Trophoblast cell (in vitro differentiated cells and primary cell): ENCODE data around the gene SCD.

Experiments
- DNase-seq, 2 donors: peaks; one replicate each; pipeline ENCODE4 v3.0.0-alpha.2; 2016
- H2AFZ ChIP-seq: 2 replicates; pipeline ENCODE4 v1.6.1; 2013; ENCODE audit warnings: low read length, moderate library complexity, mild to moderate bottlenecking; ENCODE audit not compliant: insufficient read depth, poor library complexity
- H2AK5ac ChIP-seq: 2 replicates; pipeline ENCODE4 v1.6.1; 2013; ENCODE audit warnings: mild to moderate bottlenecking, low read length
- H2BK120ac ChIP-seq: 2 replicates; pipeline ENCODE4 v1.6.1; 2013; ENCODE audit warnings: low read length, mild to moderate bottlenecking, moderate library complexity; ENCODE audit not compliant: insufficient read depth, poor library complexity
- H2BK12ac ChIP-seq: 2 replicates; pipeline ENCODE4 v1.6.1; 2013; ENCODE audit warnings: mild to moderate bottlenecking, low read length, moderate library complexity
- H2BK5ac ChIP-seq: 2 replicates; pipeline ENCODE4 v1.6.1; 2013; ENCODE audit warnings: low read length, low read depth, moderate library complexity, mild to moderate bottlenecking; ENCODE audit not compliant: poor library complexity
- H3K14ac ChIP-seq: 2 replicates; pipeline ENCODE4 v1.6.1; 2013; ENCODE audit warnings: mild to moderate bottlenecking, low read length
- H3K18ac ChIP-seq: 2 replicates; pipeline ENCODE4 v1.6.1; 2013; ENCODE audit warnings: mild to moderate bottlenecking, low read length
- H3K23ac ChIP-seq: 2 replicates; pipeline ENCODE4 v1.6.1; 2013; ENCODE audit warnings: low read length
- H3K27ac ChIP-seq: 2 replicates; pipeline ENCODE4 v1.5.1; 2013; ENCODE audit warnings: low read depth, mild to moderate bottlenecking, inconsistent platforms, low read length, moderate library complexity
- H3K27me3 ChIP-seq: 2 replicates; pipeline ENCODE4 v1.6.1; 2013; ENCODE audit warnings: inconsistent platforms, mild to moderate bottlenecking, low read length, moderate library complexity; ENCODE audit not compliant: insufficient read depth
- H3K36me3 ChIP-seq, 2 experiments: 1 replicate in 1 of 2; 2 replicates in 1 of 2; pipeline ENCODE4 v1.6.1; 2013; ENCODE audit warnings: low read length in 2 of 2, mild to moderate bottlenecking in 2 of 2, moderate library complexity in 1 of 2; ENCODE audit not compliant: insufficient read depth in 2 of 2, control insufficient read depth in 1 of 2
- H3K4ac ChIP-seq: 2 replicates; pipeline ENCODE4 v1.6.1; 2013; ENCODE audit warnings: low read depth, mild to moderate bottlenecking, low read length, moderate library complexity
- H3K4me1 ChIP-seq, 2 experiments: 1 replicate in 1 of 2; 2 replicates in 1 of 2; pipeline ENCODE4 v1.6.1; 2013; ENCODE audit warnings: low read length in 2 of 2, mild to moderate bottlenecking in 2 of 2, moderate library complexity in 1 of 2; ENCODE audit not compliant: insufficient read depth in 2 of 2, control insufficient read depth in 1 of 2
- H3K4me2 ChIP-seq: 2 replicates; pipeline ENCODE4 v1.6.1; 2013; ENCODE audit warnings: inconsistent platforms, mild to moderate bottlenecking, low read length, moderate library complexity
- H3K4me3 ChIP-seq: 2 replicates; pipeline ENCODE4 v1.5.1; 2013; ENCODE audit warnings: mild to moderate bottlenecking, low read depth, low read length, inconsistent platforms
- H3K79me1 ChIP-seq: one replicate; pipeline ENCODE4 v1.6.1; 2013; ENCODE audit warnings: low read length
- H3K79me2 ChIP-seq: 2 replicates; pipeline ENCODE4 v1.6.1; 2013; ENCODE audit warnings: low read length, mild to moderate bottlenecking; ENCODE audit not compliant: control insufficient read depth, insufficient read depth, poor library complexity
- H3K9ac ChIP-seq: 2 replicates; pipeline ENCODE4 v1.6.1; 2013; ENCODE audit warnings: mild to moderate bottlenecking, low read length
- H3K9me3 ChIP-seq: 2 replicates; pipeline ENCODE4 v1.6.1; 2013; ENCODE audit warnings: low read depth, mild to moderate bottlenecking, control low read depth, inconsistent platforms, low read length; ENCODE audit not compliant: insufficient read depth
- H4K12ac ChIP-seq: 2 replicates; pipeline ENCODE4 v1.6.1; 2013; ENCODE audit warnings: low read depth, mild to moderate bottlenecking, low read length, moderate library complexity
- H4K8ac ChIP-seq: 2 replicates; pipeline ENCODE4 v1.6.1; 2013; ENCODE audit warnings: low read depth, mild to moderate bottlenecking, low read length, moderate library complexity
- H4K91ac ChIP-seq: one replicate; pipeline ENCODE4 v1.6.1; 2013; ENCODE audit warnings: low read depth, mild to moderate bottlenecking, low read length, moderate library complexity
- WGBS: extraction: QIAGEN DNeasy Blood & Tissue Kit; methylation state at CpG from one replicate; pipeline ENCODE4 v1.1.7; 2013; ENCODE audit warnings: missing lambda C conversion rate; ENCODE audit not compliant: insufficient read length, insufficient coverage; ENCODE audit errors: extremely low coverage; 5-methylcytosine and 5-hydroxymethylcytosine counted together

The SCD gene

DNA sequence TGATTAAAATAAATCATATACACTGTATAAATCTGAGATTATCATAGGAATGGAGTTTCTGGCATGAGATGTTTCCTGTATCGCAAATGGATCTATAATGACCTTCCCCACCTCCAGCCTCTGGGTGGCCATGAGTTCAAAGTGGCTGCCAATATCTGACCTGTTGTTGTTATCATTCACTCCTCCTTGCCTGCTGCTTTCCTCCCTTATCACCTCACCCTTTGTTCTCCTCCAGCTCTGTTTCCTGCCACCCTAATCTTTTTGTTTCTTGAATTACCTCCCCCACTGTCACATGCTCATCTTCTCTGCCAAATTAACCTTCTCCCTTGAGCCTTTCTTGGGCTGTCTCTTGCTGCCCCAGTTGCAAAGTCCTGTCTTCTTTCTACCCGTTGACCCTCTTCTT lies 12.0 kb downstream of the SCD start:
- H3K4ac ChIP-seq: no peak overlapping the region
- peak overlapping the region; percentile 42 for H3K27ac ChIP-seq
- H3K14ac ChIP-seq: no peak overlapping the region
- no peak overlapping the region for H2BK12ac ChIP-seq
- peak overlapping the region; percentile 6 for H3K4me2 ChIP-seq
- no peak overlapping the region for H3K18ac ChIP-seq
- peaks cover 11% of the 10 kb centered on the region for H3K79me1 ChIP-seq
- H4K91ac ChIP-seq: no peak overlapping the region
- no CpG with 5 or more reads among the region's 2 CpGs for WGBS
- H4K12ac ChIP-seq: no peak overlapping the region
- H2BK120ac ChIP-seq: no peak overlapping the region
- H3K9ac ChIP-seq: no peak overlapping the region
- H3K4me3 ChIP-seq: no peak overlapping the region
- H2BK5ac ChIP-seq: peak overlapping the region; percentile 13
- H2AK5ac ChIP-seq: no peak overlapping the region
- peaks cover 24 to 44% of the 10 kb centered on the region in 2 experiments for H3K4me1 ChIP-seq
- peaks cover 2% of the 10 kb centered on the region for H3K79me2 ChIP-seq
- no peak for DNase-seq
- H2AFZ ChIP-seq: no peak overlapping the region
- H3K9me3 ChIP-seq: peaks cover 2% of the 10 kb centered on the region
- no peak overlapping the region for H4K8ac ChIP-seq
- H3K23ac ChIP-seq: no peak overlapping the region
- H3K27me3 ChIP-seq: no peaks in the 10 kb centered on the region
- peaks cover 38 to 69% of the 10 kb centered on the region in 2 experiments for H3K36me3 ChIP-seq

DNA sequence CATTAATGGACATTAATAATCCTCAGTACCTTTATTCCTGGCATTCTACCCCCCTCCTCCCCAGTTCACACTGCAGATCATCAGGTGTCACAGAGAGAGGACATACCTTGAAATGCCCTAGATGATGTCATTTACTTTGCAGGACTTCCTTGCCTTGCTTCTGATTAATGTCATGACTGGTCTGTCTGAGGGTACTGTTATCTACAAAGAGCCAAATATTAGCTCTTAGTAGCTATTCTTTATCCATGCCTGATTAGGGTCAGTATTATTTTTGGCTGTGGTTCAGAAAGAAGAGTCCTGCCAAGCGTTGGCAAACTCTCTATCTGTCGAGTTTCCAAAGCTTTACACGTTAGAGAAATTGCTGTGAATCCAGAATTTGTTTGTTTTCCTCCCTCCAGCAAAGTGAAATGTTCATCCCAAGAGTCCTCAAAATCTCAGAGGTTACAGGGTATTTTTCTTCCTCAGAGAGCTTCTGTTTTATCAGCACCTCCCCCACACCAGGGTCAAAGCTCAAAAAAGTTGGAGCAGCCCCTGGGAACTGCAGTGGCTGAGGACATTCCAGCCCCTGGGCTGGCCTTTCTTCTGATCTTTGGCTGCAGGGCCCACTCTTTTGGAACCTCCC lies 12.6 kb downstream of the SCD start:
- peaks cover 20 to 44% of the 10 kb centered on the region in 2 experiments for H3K4me1 ChIP-seq
- no peak overlapping the region for H4K12ac ChIP-seq
- no peak overlapping the region for H3K9ac ChIP-seq
- H2BK5ac ChIP-seq: no peak overlapping the region
- H2BK12ac ChIP-seq: no peak overlapping the region
- H2BK120ac ChIP-seq: no peak overlapping the region
- no peak overlapping the region for H2AK5ac ChIP-seq
- peak overlapping the region; percentile 42 for H3K27ac ChIP-seq
- H3K4me2 ChIP-seq: peak overlapping the region; percentile 6
- H4K91ac ChIP-seq: no peak overlapping the region
- no peak overlapping the region for H3K4me3 ChIP-seq
- H3K79me1 ChIP-seq: peaks cover 11% of the 10 kb centered on the region
- WGBS: no CpG with 5 or more reads among the region's 3 CpGs
- H4K8ac ChIP-seq: no peak overlapping the region
- H2AFZ ChIP-seq: no peak overlapping the region
- peaks cover 2% of the 10 kb centered on the region for H3K79me2 ChIP-seq
- no peak overlapping the region for H3K23ac ChIP-seq
- no peaks in the 10 kb centered on the region for H3K27me3 ChIP-seq
- H3K36me3 ChIP-seq: peaks cover 32 to 63% of the 10 kb centered on the region in 2 experiments
- peaks cover 2% of the 10 kb centered on the region for H3K9me3 ChIP-seq
- no peak overlapping the region for H3K14ac ChIP-seq
- H3K4ac ChIP-seq: no peak overlapping the region
- no peak overlapping the region for H3K18ac ChIP-seq
- no peak for DNase-seq

DNA sequence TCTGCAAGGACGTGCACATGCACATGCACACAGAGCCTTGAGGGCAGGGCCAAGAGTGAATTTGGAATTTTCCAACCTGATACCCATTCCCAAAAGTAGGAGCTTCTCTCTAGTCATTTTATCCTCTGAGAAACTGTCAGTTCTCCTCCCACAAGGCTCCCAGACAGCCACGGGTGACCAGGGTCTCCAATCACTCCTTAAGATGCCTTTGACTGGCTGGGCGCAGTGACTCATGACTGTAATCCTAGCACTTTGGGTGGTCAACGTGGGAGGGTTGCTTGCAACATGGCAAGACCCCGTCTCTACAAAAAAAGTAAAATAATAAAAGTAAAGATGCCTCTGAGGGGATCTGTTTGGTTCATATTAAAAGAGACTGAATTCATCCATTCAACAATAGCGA lies 13.2 kb downstream of the SCD start:
- no peak overlapping the region for H3K9ac ChIP-seq
- H3K18ac ChIP-seq: no peak overlapping the region
- no peak overlapping the region for H2BK5ac ChIP-seq
- no peak overlapping the region for H2BK12ac ChIP-seq
- H4K91ac ChIP-seq: no peak overlapping the region
- H3K9me3 ChIP-seq: peaks cover 2% of the 10 kb centered on the region
- H4K12ac ChIP-seq: no peak overlapping the region
- no CpG with 5 or more reads among the region's 6 CpGs for WGBS
- no peak overlapping the region for H2BK120ac ChIP-seq
- no peak overlapping the region for H4K8ac ChIP-seq
- H3K27me3 ChIP-seq: no peaks in the 10 kb centered on the region
- no peak overlapping the region for H3K14ac ChIP-seq
- H2AFZ ChIP-seq: no peak overlapping the region
- peaks cover 23 to 44% of the 10 kb centered on the region in 2 experiments for H3K4me1 ChIP-seq
- H3K27ac ChIP-seq: peak overlapping the region; percentile 42
- peaks cover 2% of the 10 kb centered on the region for H3K79me2 ChIP-seq
- DNase-seq: no peak
- H2AK5ac ChIP-seq: no peak overlapping the region
- no peak overlapping the region for H3K4me2 ChIP-seq
- no peak overlapping the region for H3K4me3 ChIP-seq
- H3K4ac ChIP-seq: no peak overlapping the region
- no peak overlapping the region for H3K23ac ChIP-seq
- H3K79me1 ChIP-seq: peaks cover 15% of the 10 kb centered on the region
- H3K36me3 ChIP-seq: peaks cover 29 to 58% of the 10 kb centered on the region in 2 experiments

DNA sequence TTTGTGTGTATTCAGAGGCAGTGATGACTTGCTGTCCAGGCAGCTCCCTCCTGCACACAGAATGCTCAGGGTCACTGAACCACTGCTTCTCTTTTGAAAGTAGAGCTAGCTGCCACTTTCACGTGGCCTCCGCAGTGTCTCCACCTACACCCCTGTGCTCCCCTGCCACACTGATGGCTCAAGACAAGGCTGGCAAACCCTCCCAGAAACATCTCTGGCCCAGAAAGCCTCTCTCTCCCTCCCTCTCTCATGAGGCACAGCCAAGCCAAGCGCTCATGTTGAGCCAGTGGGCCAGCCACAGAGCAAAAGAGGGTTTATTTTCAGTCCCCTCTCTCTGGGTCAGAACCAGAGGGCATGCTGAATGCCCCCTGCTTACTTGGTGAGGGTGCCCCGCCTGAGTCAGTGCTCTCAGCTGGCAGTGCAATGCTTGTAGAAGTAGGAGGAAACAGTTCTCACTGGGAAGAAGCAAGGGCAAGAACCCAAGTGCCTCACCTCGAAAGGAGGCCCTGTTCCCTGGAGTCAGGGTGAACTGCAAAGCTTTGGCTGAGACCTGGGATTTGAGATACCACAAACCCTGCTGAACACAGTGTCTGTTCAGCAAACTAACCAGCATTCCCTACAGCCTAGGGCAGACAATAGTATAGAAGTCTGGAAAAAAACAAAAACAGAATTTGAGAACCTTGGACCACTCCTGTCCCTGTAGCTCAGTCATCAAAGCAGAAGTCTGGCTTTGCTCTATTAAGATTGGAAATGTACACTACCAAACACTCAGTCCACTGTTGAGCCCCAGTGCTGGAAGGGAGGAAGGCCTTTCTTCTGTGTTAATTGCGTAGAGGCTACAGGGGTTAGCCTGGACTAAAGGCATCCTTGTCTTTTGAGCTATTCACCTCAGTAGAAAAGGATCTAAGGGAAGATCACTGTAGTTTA lies 15.8 kb downstream of the SCD start:
- H3K27ac ChIP-seq: peak overlapping the region; percentile 70
- H2BK5ac ChIP-seq: peak overlapping the region; percentile 32
- peak overlapping the region; percentile 35 for H2BK120ac ChIP-seq
- no peak overlapping the region for H4K12ac ChIP-seq
- H3K36me3 ChIP-seq: peaks cover 20 to 36% of the 10 kb centered on the region in 2 experiments
- H3K14ac ChIP-seq: no peak overlapping the region
- no peak for DNase-seq
- WGBS: no CpG with 5 or more reads among the region's 6 CpGs
- peak overlapping the region; percentile 28 for H3K18ac ChIP-seq
- no peak overlapping the region for H3K4me3 ChIP-seq
- peak overlapping the region; percentile 39 for H2AK5ac ChIP-seq
- H3K4me2 ChIP-seq: no peak overlapping the region
- no peak overlapping the region for H3K4ac ChIP-seq
- no peaks in the 10 kb centered on the region for H3K27me3 ChIP-seq
- H3K79me1 ChIP-seq: peaks cover 16% of the 10 kb centered on the region
- no peak overlapping the region for H2AFZ ChIP-seq
- H4K91ac ChIP-seq: peak overlapping the region; percentile 26
- no peaks in the 10 kb centered on the region for H3K79me2 ChIP-seq
- H4K8ac ChIP-seq: peak overlapping the region; percentile 36
- peaks cover 16 to 29% of the 10 kb centered on the region in 2 experiments for H3K4me1 ChIP-seq
- H3K9ac ChIP-seq: no peak overlapping the region
- no peak overlapping the region for H3K23ac ChIP-seq
- H2BK12ac ChIP-seq: peak overlapping the region; percentile 46
- peaks cover 2% of the 10 kb centered on the region for H3K9me3 ChIP-seq
